ENCODE data around the gene KIAA1958. TPM values are rescaled to one million over a fixed set of nuclear protein-coding genes. Genes with fewer than 3 reads are reported as not detected.

KIAA1958 gene
- total and polyA plus RNA-seq, 2 of the 4 experiments (the other 2 are of a cell fraction) = 0.65 to 1.8 TPM

- H3K4me1 ChIP-seq (ENCODE audit: control insufficient read depth, insufficient read depth, low read length) = no peaks in the 10 kb centered on the region
- BruUV-seq (replicated peaks) = no TSS peak
- no peak overlapping the region for H3K4me2 ChIP-seq (ENCODE audit: low read depth, low read length)
- no peak overlapping the region for H2BK20ac ChIP-seq (ENCODE audit: low read depth, low read length)
- TF ChIP-seq SMC3 (IDR thresholded peaks at IDR 0.05; ENCODE audit: low read depth, low read length) = no peak
- TF ChIP-seq FOS (IDR thresholded peaks at IDR 0.05; ENCODE audit: low read depth, low read length) = no peak
- no peak for TF ChIP-seq USF2 (IDR thresholded peaks at IDR 0.05; ENCODE audit: low read depth, low read length)
- TF ChIP-seq MXI1 (IDR thresholded peaks at IDR 0.05; ENCODE audit: borderline replicate concordance, low read depth, low read length) = no peak
- TF ChIP-seq CEBPB (IDR thresholded peaks at IDR 0.05; ENCODE audit: low read depth, low read length) = no peak
- TF ChIP-seq RFX5 (IDR thresholded peaks at IDR 0.05; ENCODE audit: low read depth, low read length) = no peak
- no peak for TF ChIP-seq CHD1 (IDR thresholded peaks at IDR 0.05; ENCODE audit: low read depth, low read length)
- no peak for TF ChIP-seq RCOR1 (IDR thresholded peaks at IDR 0.05; ENCODE audit: insufficient replicate concordance, low read length)
- no peak for TF ChIP-seq MAFK (IDR thresholded peaks at IDR 0.05; ENCODE audit: low read depth, low read length)
- no peak for TF ChIP-seq NFE2L2 (IDR thresholded peaks at IDR 0.05; ENCODE audit: low read depth, low read length)
- no peak for TF ChIP-seq MAZ (IDR thresholded peaks at IDR 0.05; ENCODE audit: borderline replicate concordance, low read depth, low read length)
- TF ChIP-seq BHLHE40 (IDR thresholded peaks at IDR 0.05; ENCODE audit: low read depth, low read length) = no peak
- no peak for TF ChIP-seq POLR2A (IDR thresholded peaks at IDR 0.05; ENCODE audit: low read depth, low read length)
- no peak for TF ChIP-seq CTCF (conservative IDR thresholded peaks at IDR 0.05; ENCODE audit: low read depth, low read length)
- TF ChIP-seq RAD21 (IDR thresholded peaks at IDR 0.05; ENCODE audit: low read length) = no peak
- TF ChIP-seq ELK1 (IDR thresholded peaks at IDR 0.05; ENCODE audit: borderline replicate concordance, low read depth, low read length) = no peak
- H3K18ac ChIP-seq (ENCODE audit: low read depth, low read length) = no peak overlapping the region
- no peak overlapping the region for H2BK120ac ChIP-seq (ENCODE audit: low read depth, low read length)
- no peak overlapping the region for H3K14ac ChIP-seq (replicated peaks; ENCODE audit: low read depth, low read length)
- no peaks in the 10 kb centered on the region for H3K27me3 ChIP-seq (ENCODE audit: control insufficient read depth, insufficient read depth, low read length)
- H2AK5ac ChIP-seq (ENCODE audit: low read depth, low read length) = no peak overlapping the region
- no peak overlapping the region for H4K91ac ChIP-seq (ENCODE audit: insufficient read depth, low read depth, low read length)
- H3K9me1 ChIP-seq (ENCODE audit: insufficient read depth, low read length) = no peaks in the 10 kb centered on the region
- H3K9ac ChIP-seq (ENCODE audit: low read depth, low read length) = no peak overlapping the region
- H3K4ac ChIP-seq (ENCODE audit: low read depth, low read length) = no peak overlapping the region
- no peak overlapping the region for H2BK15ac ChIP-seq (ENCODE audit: low read depth, low read length)
- ATAC-seq (ENCODE audit: low read depth) (no peak), DNase-seq (no peak)
- no peak overlapping the region for H3K56ac ChIP-seq (ENCODE audit: extremely low read depth, insufficient read depth, low read length)
- no peak overlapping the region for H2AFZ ChIP-seq (replicated peaks; ENCODE audit: low read length, poor library complexity)
- H4K8ac ChIP-seq (ENCODE audit: low read depth in 2 of 2, low read length in 2 of 2) = no peak overlapping the region
- peaks cover 14 to 16% of the 10 kb centered on the region in 2 experiments for H3K79me1 ChIP-seq (ENCODE audit: low read depth in 1 of 2, low read length in 2 of 2)
- H2BK5ac ChIP-seq (ENCODE audit: low read depth, low read length, poor library complexity, severe bottlenecking) = no peak overlapping the region
- H4K20me1 ChIP-seq (ENCODE audit: insufficient read depth, low read length) = no peaks in the 10 kb centered on the region; the same call in 1 of the 2 replicates
- H3K36me3 ChIP-seq (ENCODE audit: control insufficient read depth, insufficient read depth, low read length) = peaks cover 6% of the 10 kb centered on the region
- ChIA-PET POLR2A (ENCODE audit: unreplicated experiment) (no interaction called here), CTCF (interaction anchor here (0.6 kb wide), 1 partner anchor 13 kb away, joined by 5 read pairs; no protein-coding TSS in a partner anchor)
- no peaks in the 10 kb centered on the region for H3K9me3 ChIP-seq (ENCODE audit: control insufficient read depth, insufficient read depth, low read length)
- WGBS, 2 experiments (ENCODE audit: extremely low coverage in 2 of 2, insufficient read length in 1 of 2) = no CpG with 5 or more reads among the region's 5 CpGs
- H4K5ac ChIP-seq (ENCODE audit: low read depth, low read length) = no peak overlapping the region
- intact Hi-C loops (cut with micrococcal nuclease) (no loop called here), dilution Hi-C loops (cut with HindIII; ENCODE audit: low sequenced_read_pairs, unreplicated experiment) (no loop called here), in situ Hi-C loops (cut with MboI; ENCODE audit: low sequenced_read_pairs) (no loop called here)
- H2AK9ac ChIP-seq (replicated peaks; ENCODE audit: low read depth, low read length, poor library complexity) = no peak overlapping the region
- no peak overlapping the region for H3K23ac ChIP-seq (ENCODE audit: low read depth, low read length)
- no peak overlapping the region for H3K4me3 ChIP-seq (ENCODE audit: insufficient read depth, low read depth, low read length)
- no peak overlapping the region for H3K27ac ChIP-seq (ENCODE audit: insufficient read depth, low read length)
These were observed 212.6 kb downstream of the KIAA1958 start for GRCh38 chr9:112699230-112699629.
